GM12892 (cell line): ENCODE data around the gene HERC3.

Source experiments
- POLR2A ChIP-seq: IDR thresholded peaks from 2 replicates; pipeline ENCODE4 v1.6.1; 2011; ENCODE audit warnings: low read depth, low read length, control low read depth
- POLR2AphosphoS5 ChIP-seq: IDR thresholded peaks from 2 replicates; pipeline ENCODE4 v1.6.1; 2011; ENCODE audit warnings: low read depth, low read length, control low read depth
- TAF1 ChIP-seq: IDR thresholded peaks from 2 replicates; pipeline ENCODE4 v1.6.1; 2011; ENCODE audit warnings: low read depth, mild to moderate bottlenecking, control low read depth, low read length, borderline replicate concordance

DNA sequence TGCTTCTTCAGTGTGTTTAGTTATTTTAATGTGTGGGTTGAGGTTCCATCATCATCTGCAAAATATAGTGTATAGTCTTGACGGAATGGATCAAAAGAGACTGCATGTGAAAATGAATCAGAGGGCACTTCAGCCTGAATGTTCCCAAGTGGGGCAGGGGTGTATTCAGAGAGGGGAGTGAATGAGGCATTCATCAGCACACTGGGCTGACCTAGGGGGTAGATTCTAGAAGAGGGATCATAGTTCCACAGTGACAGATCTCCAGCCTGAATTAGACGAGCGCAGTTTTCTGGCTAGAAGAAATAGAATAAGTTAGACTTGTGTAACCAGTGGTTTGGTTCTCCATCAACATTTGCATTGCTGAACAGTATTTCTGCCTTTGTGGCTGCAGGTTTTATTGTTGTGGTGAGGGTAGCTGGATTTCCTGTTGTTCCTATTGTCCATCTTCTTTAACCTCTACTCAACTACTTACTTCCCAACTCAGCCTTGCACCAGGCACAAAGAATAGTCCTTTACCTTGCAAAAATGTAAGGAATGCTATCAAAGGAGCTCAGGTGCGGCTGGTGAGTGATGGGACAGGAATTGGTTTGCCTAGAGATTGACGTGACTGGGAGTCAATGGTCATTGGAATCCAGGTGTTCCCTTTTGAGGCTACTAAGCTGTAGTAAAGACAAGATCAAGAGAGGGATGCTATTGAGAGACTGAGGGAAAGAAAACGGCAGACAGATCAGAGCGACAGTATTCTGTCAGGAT lies 54.4 kb downstream of the HERC3 start:
- TF ChIP-seq POLR2A = no peak
- no peak for TF ChIP-seq TAF1
- no peak for TF ChIP-seq POLR2AphosphoS5
